Measurements from ENCODE around the gene DCAF11. TPM values are rescaled to one million over a fixed set of nuclear protein-coding genes. Genes with fewer than 3 reads are reported as not detected.

DCAF11 gene
- total and polyA plus RNA-seq, 2 experiments from 2014 or later = 29.1 to 59.8 TPM

- TF ChIP-seq EZH2phosphoT487 (IDR thresholded peaks at IDR 0.05; ENCODE audit: insufficient read depth, low read depth) = no peak
- TF ChIP-seq EZH2 (IDR thresholded peaks at IDR 0.05; ENCODE audit: insufficient read depth, poor library complexity, severe bottlenecking) = no peak
- in situ Hi-C loops (cut with MboI) = no loop called here
- no peaks in the 10 kb centered on the region for H3K9me2 ChIP-seq (ENCODE audit: insufficient read depth)
- no peaks in the 10 kb centered on the region for H4K20me1 ChIP-seq (ENCODE audit: insufficient read depth)
- H3K27ac ChIP-seq = no peak overlapping the region
- peak overlapping the region; percentile 93 for H3K9ac ChIP-seq
- peak overlapping the region; percentile 87 for H3K4me2 ChIP-seq (ENCODE audit: unreplicated experiment)
- peak overlapping the region; percentile 90 for H3K4me3 ChIP-seq
- H2AFZ ChIP-seq = peak overlapping the region; percentile 95; the same call in 1 of the 2 replicates
- peaks cover 12% of the 10 kb centered on the region; the same call in 1 of the 2 replicates for H3K36me3 ChIP-seq (ENCODE audit: low read depth)
- no peaks in the 10 kb centered on the region for H3K9me3 ChIP-seq (ENCODE audit: low read depth)
- H3K4me1 ChIP-seq (ENCODE audit: insufficient read depth) = peaks cover 14% of the 10 kb centered on the region; the same call in 1 of the 2 replicates
- peaks cover 2% of the 10 kb centered on the region for H3F3A ChIP-seq (ENCODE audit: insufficient read depth)
- H3K79me2 ChIP-seq (ENCODE audit: insufficient read depth) = peaks cover 45% of the 10 kb centered on the region
- no peak for DNase-seq
- WGBS, 2 experiments (ENCODE audit: low coverage in 1 of 2, low lambda C conversion rate in 2 of 2, missing lambda C conversion rate in 2 of 2) = 42 to 43% methylated on average over 13 of the region's 13 CpGs
- H3K27me3 ChIP-seq (replicated peaks; ENCODE audit: insufficient read depth) = no peaks in the 10 kb centered on the region
Measured at GRCh38 chr14:24136684-24137528, 22.3 kb downstream of the DCAF11 start.

DNA sequence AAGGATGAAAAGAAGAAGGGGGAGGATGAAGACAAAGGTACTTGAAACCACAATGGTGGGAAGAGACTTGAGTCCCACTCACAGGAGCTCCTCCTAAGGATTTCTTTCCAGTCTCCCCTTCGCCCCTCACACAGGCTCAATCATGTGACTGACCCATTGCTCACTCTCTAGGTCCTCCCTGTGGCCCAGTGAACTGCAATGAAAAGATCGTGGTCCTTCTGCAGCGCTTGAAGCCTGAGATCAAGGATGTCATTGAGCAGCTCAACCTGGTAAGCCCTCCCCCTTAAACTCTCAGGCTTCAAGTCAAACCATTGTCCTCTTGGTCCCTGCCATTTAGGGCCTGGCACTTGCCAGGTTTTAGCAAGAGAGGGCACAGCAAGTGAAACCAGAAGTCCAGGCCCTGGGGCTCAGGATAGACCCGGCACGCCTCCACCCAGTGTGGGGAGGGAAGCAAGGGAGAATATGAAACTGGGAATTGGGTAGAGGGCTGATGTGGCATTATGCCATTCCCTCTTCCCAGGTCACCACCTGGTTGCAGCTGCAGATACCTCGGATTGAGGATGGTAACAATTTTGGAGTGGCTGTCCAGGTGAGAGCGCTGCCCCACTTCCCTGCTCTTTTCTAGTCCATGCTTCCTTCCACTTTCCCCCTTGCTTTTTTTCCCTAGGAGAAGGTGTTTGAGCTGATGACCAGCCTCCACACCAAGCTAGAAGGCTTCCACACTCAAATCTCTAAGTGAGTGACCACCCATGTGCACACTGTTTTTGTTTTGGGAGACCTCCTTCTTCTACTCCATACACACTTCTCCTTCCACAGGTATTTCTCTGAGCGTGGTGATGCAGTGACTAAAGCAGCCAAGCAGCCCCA is 23.2 kb downstream of the DCAF11 start:
- Histone ChIP-seq H3K9me2 (ENCODE audit: insufficient read depth) (no peaks in the 10 kb centered on the region), H3K4me3 (no peak overlapping the region), H2AFZ (no peak overlapping the region), H3K27me3 (replicated peaks; ENCODE audit: insufficient read depth) (no peaks in the 10 kb centered on the region), H3K9ac (no peak overlapping the region), H3K9me3 (ENCODE audit: low read depth) (no peaks in the 10 kb centered on the region), H3K79me2 (ENCODE audit: insufficient read depth) (peaks cover 45% of the 10 kb centered on the region), H3K4me2 (ENCODE audit: unreplicated experiment) (no peak overlapping the region), H3K36me3 (ENCODE audit: low read depth) (peaks cover 12% of the 10 kb centered on the region; the same call in 1 of the 2 replicates), H3F3A (ENCODE audit: insufficient read depth) (peaks cover 9% of the 10 kb centered on the region), H4K20me1 (ENCODE audit: insufficient read depth) (no peaks in the 10 kb centered on the region), H3K4me1 (ENCODE audit: insufficient read depth) (peaks cover 18% of the 10 kb centered on the region; the same call in 1 of the 2 replicates), H3K27ac (no peak overlapping the region)
- TF ChIP-seq EZH2phosphoT487 (IDR thresholded peaks at IDR 0.05; ENCODE audit: insufficient read depth, low read depth) = no peak
- no peak for TF ChIP-seq EZH2 (IDR thresholded peaks at IDR 0.05; ENCODE audit: insufficient read depth, poor library complexity, severe bottlenecking)
- in situ Hi-C loops (cut with MboI) = no loop called here
- DNase-seq = no peak
- WGBS, 2 experiments (ENCODE audit: low coverage in 1 of 2, low lambda C conversion rate in 2 of 2, missing lambda C conversion rate in 2 of 2) = 81 to 88% methylated on average over 8 of the region's 8 CpGs

GRCh38 chr14:24138396-24139271 is 24.1 kb downstream of the DCAF11 start:
- no peaks in the 10 kb centered on the region for H3K9me3 ChIP-seq (ENCODE audit: low read depth)
- H3K27ac ChIP-seq = no peak overlapping the region
- H4K20me1 ChIP-seq (ENCODE audit: insufficient read depth) = no peaks in the 10 kb centered on the region
- no peaks in the 10 kb centered on the region for H3K27me3 ChIP-seq (replicated peaks; ENCODE audit: insufficient read depth)
- peaks cover 25% of the 10 kb centered on the region for H3K4me1 ChIP-seq (ENCODE audit: insufficient read depth)
- H3K36me3 ChIP-seq (ENCODE audit: low read depth) = peaks cover 12% of the 10 kb centered on the region; the same call in 1 of the 2 replicates
- peaks cover 17% of the 10 kb centered on the region for H3F3A ChIP-seq (ENCODE audit: insufficient read depth)
- H3K4me2 ChIP-seq (ENCODE audit: unreplicated experiment) = no peak overlapping the region
- H3K9me2 ChIP-seq (ENCODE audit: insufficient read depth) = no peaks in the 10 kb centered on the region
- no peak overlapping the region for H3K9ac ChIP-seq
- in situ Hi-C loops (cut with MboI) = no loop called here
- TF ChIP-seq EZH2 (IDR thresholded peaks at IDR 0.05; ENCODE audit: insufficient read depth, poor library complexity, severe bottlenecking) = no peak
- no peak for TF ChIP-seq EZH2phosphoT487 (IDR thresholded peaks at IDR 0.05; ENCODE audit: insufficient read depth, low read depth)
- no peak overlapping the region for H2AFZ ChIP-seq
- DNase-seq = no peak
- peaks cover 45% of the 10 kb centered on the region for H3K79me2 ChIP-seq (ENCODE audit: insufficient read depth)
- WGBS, 2 experiments (ENCODE audit: low coverage in 1 of 2, low lambda C conversion rate in 2 of 2, missing lambda C conversion rate in 2 of 2) = 87 to 88% methylated on average over 13 of the region's 13 CpGs
- H3K4me3 ChIP-seq = no peak overlapping the region

Measured in GM23248 (cell line).